WTC11 (cell line): ENCODE measurements around the gene TTC39A. TPM values are rescaled to one million over a fixed set of nuclear protein-coding genes. Genes with fewer than 3 reads are reported as not detected.
A peak's percentile ranks its signal among the peaks of the same experiment; 100 is the strongest.

ENCODE experiments used
- ATAC-seq: fragments of 200-7000 bp; cut with Tn5 transposase; 2 replicates; pipeline ENCODE4 v1.10.0; 2021; ENCODE audit warnings: mild to moderate bottlenecking, moderate library complexity
- CTCF ChIA-PET: fragments of 300-600 bp; sonication (Branson Sonifier 250); formaldehyde crosslinking; loops from one replicate; lab custom pipeline; 2021; ENCODE audit warnings: antibody characterized with exemption; lab: Charles Lee
- POLR2A ChIA-PET: fragments of 350-600 bp; sonication (Branson Sonifier 250); formaldehyde crosslinking; loops from one replicate; lab custom pipeline; 2021; ENCODE audit warnings: antibody characterized with exemption; lab: Charles Lee
- DNase-seq: peaks from one replicate; pipeline ENCODE4 v3.0.0; 2021; ENCODE audit warnings: low spot score
- H3K27ac Mint-ChIP-seq: 2 replicates; pipeline ENCODE4 v1.8.0; 2021; ENCODE audit warnings: mixed read lengths
- H3K27me3 Mint-ChIP-seq: 2 replicates; pipeline ENCODE4 v1.8.0; 2021; ENCODE audit warnings: low read depth, mild to moderate bottlenecking, moderate library complexity, mixed read lengths
- H3K36me3 Mint-ChIP-seq: 2 replicates; pipeline ENCODE4 v1.8.0; 2021; ENCODE audit warnings: mixed read lengths
- H3K4me1 Mint-ChIP-seq: 2 replicates; pipeline ENCODE4 v1.8.0; 2022; ENCODE audit warnings: mixed read lengths
- H3K4me3 Mint-ChIP-seq: 2 replicates; pipeline ENCODE4 v1.8.0; 2021; ENCODE audit warnings: mild to moderate bottlenecking, moderate library complexity, mixed read lengths
- H3K9me3 Mint-ChIP-seq: 2 replicates; pipeline ENCODE4 v1.8.0; 2021; ENCODE audit warnings: mixed read lengths
- AR ChIP-seq: fragments of 250-450 bp; sonication (Bioruptor Pico); IDR thresholded peaks from 2 replicates; pipeline ENCODE4 v1.9.0; 2021; ENCODE audit warnings: mild to moderate bottlenecking
- ARID4B ChIP-seq: sonication (generic); formaldehyde crosslinking; IDR thresholded peaks from 2 replicates; pipeline ENCODE4 v1.8.0; 2023; ENCODE audit warnings: missing genetic modification reagents, mild to moderate bottlenecking, borderline replicate concordance
- CDX4 ChIP-seq: fragments of 250-450 bp; sonication (Bioruptor Pico); IDR thresholded peaks from 2 replicates; pipeline ENCODE4 v1.9.0; 2021; ENCODE audit warnings: moderate library complexity, mild to moderate bottlenecking, inconsistent platforms, borderline replicate concordance
- ELF4 ChIP-seq: sonication (generic); formaldehyde crosslinking; IDR thresholded peaks from 2 replicates; pipeline ENCODE4 v1.8.1; 2022; ENCODE audit warnings: low read depth, mild to moderate bottlenecking, moderate library complexity, missing genetic modification reagents
- FOXJ3 ChIP-seq: sonication (generic); formaldehyde crosslinking; IDR thresholded peaks from 2 replicates; pipeline ENCODE4 v1.9.0; 2021; ENCODE audit warnings: missing genetic modification reagents, mild to moderate bottlenecking, borderline replicate concordance
- FOXP1 ChIP-seq: sonication (generic); formaldehyde crosslinking; IDR thresholded peaks from 2 replicates; pipeline ENCODE4 v1.8.0; 2022; ENCODE audit warnings: missing genetic modification reagents, mild to moderate bottlenecking, moderate library complexity, borderline replicate concordance
- JUN ChIP-seq: sonication (generic); formaldehyde crosslinking; IDR thresholded peaks from 2 replicates; pipeline ENCODE4 v1.8.0; 2023; ENCODE audit warnings: mild to moderate bottlenecking, missing genetic modification reagents
- KAT7 ChIP-seq: sonication (generic); formaldehyde crosslinking; IDR thresholded peaks from 2 replicates; pipeline ENCODE4 v1.8.1; 2023; ENCODE audit warnings: missing genetic modification reagents, mild to moderate bottlenecking, borderline replicate concordance
- NFE2L1 ChIP-seq: sonication (generic); formaldehyde crosslinking; IDR thresholded peaks from 2 replicates; pipeline ENCODE4 v1.8.1; 2023; ENCODE audit warnings: missing genetic modification reagents
- NR1H2 ChIP-seq: sonication (generic); formaldehyde crosslinking; IDR thresholded peaks from 2 replicates; pipeline ENCODE4 v1.9.0; 2021; ENCODE audit warnings: mild to moderate bottlenecking, moderate library complexity, missing genetic modification reagents
- NR2C2 ChIP-seq: sonication (generic); formaldehyde crosslinking; IDR thresholded peaks from 2 replicates; pipeline ENCODE4 v1.8.0; 2022; ENCODE audit warnings: mild to moderate bottlenecking, missing genetic modification reagents
- SOX15 ChIP-seq: fragments of 250-450 bp; sonication (Bioruptor Pico); IDR thresholded peaks from 2 replicates; pipeline ENCODE4 v1.9.0; 2021; ENCODE audit warnings: mild to moderate bottlenecking
- STAT6 ChIP-seq: sonication (generic); formaldehyde crosslinking; conservative IDR thresholded peaks from 2 replicates; pipeline ENCODE4 v1.8.1; 2023; ENCODE audit warnings: mild to moderate bottlenecking, low read depth, missing genetic modification reagents, moderate library complexity
- USF2 ChIP-seq: sonication (generic); formaldehyde crosslinking; IDR thresholded peaks from 2 replicates; pipeline ENCODE4 v1.8.1; 2023; ENCODE audit warnings: mild to moderate bottlenecking, missing genetic modification reagents, moderate library complexity
- ZNF219 ChIP-seq: sonication (generic); formaldehyde crosslinking; IDR thresholded peaks from 2 replicates; pipeline ENCODE4 v1.8.0; 2023; ENCODE audit warnings: missing genetic modification reagents, mild to moderate bottlenecking, borderline replicate concordance
- ZNF317 ChIP-seq: sonication (generic); formaldehyde crosslinking; IDR thresholded peaks from 2 replicates; pipeline ENCODE4 v1.8.1; 2023; ENCODE audit warnings: low read depth, mild to moderate bottlenecking, moderate library complexity, missing genetic modification reagents, borderline replicate concordance
- ZNF396 ChIP-seq: fragments of 250-450 bp; sonication (Bioruptor Pico); IDR thresholded peaks from 2 replicates; pipeline ENCODE4 v1.8.0; 2021; ENCODE audit warnings: mild to moderate bottlenecking, moderate library complexity, borderline replicate concordance
- ZNF416 ChIP-seq: fragments of 250-450 bp; sonication (Bioruptor Pico); IDR thresholded peaks from 2 replicates; pipeline ENCODE4 v1.9.0; 2021; ENCODE audit warnings: mild to moderate bottlenecking, inconsistent platforms
- ZNF425 ChIP-seq: fragments of 250-450 bp; sonication (Bioruptor Pico); conservative IDR thresholded peaks from 2 replicates; pipeline ENCODE4 v1.9.0; 2021; ENCODE audit warnings: mild to moderate bottlenecking
- ZSCAN18 ChIP-seq: fragments of 250-450 bp; sonication (Bioruptor Pico); IDR thresholded peaks from 2 replicates; pipeline ENCODE4 v2.1.2; 2022; ENCODE audit warnings: mild to moderate bottlenecking, moderate library complexity
- total RNA-seq: library from RNA; stranded (reverse); gene quantifications from 3 replicates; pipeline ENCODE4 v1.2.3, GENCODE V29; 2021

The TTC39A gene
- total RNA-seq, 1 experiment from 2014 or later, result 3.4 TPM

GRCh38 chr1:51354416-51354815 lies 24.1 kb upstream of the TTC39A start (continued):
- TF ChIP-seq ZSCAN18 (CRISPR knock-in tag), result no peak
- TF ChIP-seq CDX4, result no peak
- no peak for TF ChIP-seq ZNF396 (CRISPR knock-in tag)
- TF ChIP-seq NR1H2, result no peak
- no peak for TF ChIP-seq NR2C2 (CRISPR knock-in tag)

- no peaks in the 10 kb centered on the region for H3K27me3 Mint-ChIP-seq
- no peaks in the 10 kb centered on the region for H3K36me3 Mint-ChIP-seq
- ChIA-PET CTCF (no interaction called here), POLR2A (interaction anchor here (1.0 kb wide), 1 partner anchor 167 kb away, joined by 3 read pairs; the partner anchor contains the start of gene EPS15)
- no peaks in the 10 kb centered on the region for H3K9me3 Mint-ChIP-seq
- DNase-seq, result no peak
- H3K27ac Mint-ChIP-seq, result peak overlapping the region; percentile 35; the same call in 1 of the 2 replicates
- no peak for ATAC-seq
- no peaks in the 10 kb centered on the region for H3K4me1 Mint-ChIP-seq
- H3K4me3 Mint-ChIP-seq, result no peak overlapping the region
- TF ChIP-seq KAT7 (CRISPR knock-in tag) (no peak), FOXJ3 (CRISPR knock-in tag) (no peak), NR1H2 (no peak), ELF4 (no peak), ZNF317 (no peak), AR (CRISPR knock-in tag) (no peak), ZNF416 (CRISPR knock-in tag) (no peak), SOX15 (CRISPR knock-in tag) (no peak), NFE2L1 (CRISPR knock-in tag) (no peak), ZNF425 (CRISPR knock-in tag) (no peak), FOXP1 (no peak), ARID4B (CRISPR knock-in tag) (no peak), USF2 (CRISPR knock-in tag) (no peak), JUN (CRISPR knock-in tag) (no peak), ZNF219 (CRISPR knock-in tag) (no peak), STAT6 (no peak)
Observed at GRCh38 chr1:51351907-51352306, 21.5 kb upstream of the TTC39A start.
